ENCODE data around the gene COL6A2.
"Not testable (repeated sequence)": the region's sequence is repeated elsewhere in the genome, so short reads cannot be mapped to it uniquely, and the experiment has no call there.

Gene COL6A2

GRCh38 chr21:46171996-46172862 is 74.3 kb downstream of the COL6A2 start:
- Mint-ChIP-seq H3K4me3 (no peak overlapping the region), H3K9me3 (peaks cover 34% of the 10 kb centered on the region), H3K36me3 (ENCODE audit: low read depth) (peaks cover 4% of the 10 kb centered on the region), H3K27ac (no peak overlapping the region), H3K4me1 (ENCODE audit: low read depth) (peaks cover 6% of the 10 kb centered on the region), H3K27me3 (ENCODE audit: low read depth) (peaks cover 25% of the 10 kb centered on the region)

- Mint-ChIP-seq H3K4me3 (no peak overlapping the region), H3K9me3 (peaks cover 38% of the 10 kb centered on the region), H3K27me3 (ENCODE audit: low read depth) (peaks cover 25% of the 10 kb centered on the region), H3K4me1 (ENCODE audit: low read depth) (peaks cover 6% of the 10 kb centered on the region), H3K36me3 (ENCODE audit: low read depth) (peaks cover 4% of the 10 kb centered on the region), H3K27ac (peak overlapping the region; percentile 34)
Measured at GRCh38 chr21:46172863-46173528, 75.1 kb downstream of the COL6A2 start.

GRCh38 chr21:46173573-46173972 is 75.7 kb downstream of the COL6A2 start:
- Mint-ChIP-seq H3K4me1 (ENCODE audit: low read depth) (peaks cover 6% of the 10 kb centered on the region), H3K27ac (peak overlapping the region; percentile 34), H3K4me3 (no peak overlapping the region)

GRCh38 chr21:46176443-46177129 is 78.7 kb downstream of the COL6A2 start:
- H3K36me3 Mint-ChIP-seq (ENCODE audit: low read depth); H3K27ac Mint-ChIP-seq; H3K4me3 Mint-ChIP-seq; H3K4me1 Mint-ChIP-seq (ENCODE audit: low read depth): not testable (repeated sequence)
- peaks cover 25% of the 10 kb centered on the region for H3K27me3 Mint-ChIP-seq (ENCODE audit: low read depth)
- H3K9me3 Mint-ChIP-seq, result peaks cover 34% of the 10 kb centered on the region

More at GRCh38 chr21:46173573-46173972, 75.7 kb downstream of the COL6A2 start:
- H3K27me3 Mint-ChIP-seq (ENCODE audit: low read depth), result peaks cover 25% of the 10 kb centered on the region
- H3K9me3 Mint-ChIP-seq, result peaks cover 38% of the 10 kb centered on the region
- peaks cover 4% of the 10 kb centered on the region for H3K36me3 Mint-ChIP-seq (ENCODE audit: low read depth)

GRCh38 chr21:46178961-46179360 is 81.0 kb downstream of the COL6A2 start:
- H3K36me3 Mint-ChIP-seq (ENCODE audit: low read depth), result peaks cover 4% of the 10 kb centered on the region
- peaks cover 25% of the 10 kb centered on the region for H3K27me3 Mint-ChIP-seq (ENCODE audit: low read depth)

More at GRCh38 chr21:46178961-46179360, 81.0 kb downstream of the COL6A2 start:
- Mint-ChIP-seq H3K27ac (no peak overlapping the region), H3K4me1 (ENCODE audit: low read depth) (peaks cover 2% of the 10 kb centered on the region), H3K4me3 (no peak overlapping the region), H3K9me3 (peaks cover 30% of the 10 kb centered on the region)

Data from T-helper 1 cell treated with Interleukin-12 subunit alpha and Interleukin-12 subunit beta and Interleukin-4 antibody, amounts not matched to agents 30 μg/mL and 1 μg/mL, for 36 hours (primary cell).